NCI-H345 treated with DMSO at 0.1 percent for 48 hours (cell line): ENCODE measurements around the gene MEIS2.

Experiments
- DNase-seq: peaks from one replicate; lab custom pipeline; 2025; ENCODE audit not compliant: unreplicated experiment; lab: John Stamatoyannopoulos, UW

Gene MEIS2

GRCh38 chr15:37077623-37078351 lies 22.6 kb downstream of the MEIS2 start:
- DNase-seq, result no peak

- no peak for DNase-seq
Measured at GRCh38 chr15:37076543-37076942, 23.8 kb downstream of the MEIS2 start.

GRCh38 chr15:37075777-37076176 lies 24.6 kb downstream of the MEIS2 start:
- no peak for DNase-seq

DNA sequence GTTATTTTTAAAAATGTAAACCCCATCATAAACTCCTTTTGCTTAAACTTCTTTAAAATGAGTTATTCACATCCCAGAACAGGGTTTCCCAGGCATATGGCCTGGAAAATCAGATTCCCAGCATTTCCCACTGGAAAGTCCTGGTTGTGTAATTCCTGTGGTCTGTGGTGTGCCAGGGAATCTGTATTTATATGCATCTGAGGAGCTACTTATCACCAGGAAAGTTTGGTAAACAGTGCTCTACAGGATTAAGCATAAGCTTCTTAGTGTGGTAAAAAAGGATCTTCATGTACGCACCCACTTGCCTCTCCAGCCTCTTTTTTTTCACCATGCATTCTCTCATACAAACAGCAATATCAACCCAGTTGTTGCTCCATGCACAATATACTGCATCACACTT lies 28.2 kb downstream of the MEIS2 start:
- DNase-seq, result no peak

GRCh38 chr15:37071134-37071533 lies 29.2 kb downstream of the MEIS2 start:
- DNase-seq, result no peak

- no peak for DNase-seq
Measured at GRCh38 chr15:37070686-37071085, 29.7 kb downstream of the MEIS2 start.

DNA sequence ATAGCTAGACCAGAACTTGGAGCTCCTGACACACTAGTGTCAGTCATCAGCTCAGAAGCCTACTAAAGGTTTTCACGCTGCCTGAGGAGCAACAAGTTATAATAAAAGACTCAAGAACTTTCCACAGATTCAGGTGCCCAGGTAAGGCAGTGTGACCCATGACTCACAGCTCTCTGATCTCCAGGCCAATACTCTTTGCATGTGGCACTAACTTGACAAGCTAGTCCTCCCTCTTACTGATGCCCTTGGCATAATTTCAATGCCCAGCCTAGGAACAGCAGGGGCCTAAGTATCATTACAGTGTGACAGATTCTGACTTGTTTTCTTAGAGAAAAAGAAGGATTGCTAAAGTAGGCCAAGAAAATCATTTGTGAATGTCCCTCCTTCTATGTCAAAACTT lies 38.4 kb downstream of the MEIS2 start:
- no peak for DNase-seq

DNA sequence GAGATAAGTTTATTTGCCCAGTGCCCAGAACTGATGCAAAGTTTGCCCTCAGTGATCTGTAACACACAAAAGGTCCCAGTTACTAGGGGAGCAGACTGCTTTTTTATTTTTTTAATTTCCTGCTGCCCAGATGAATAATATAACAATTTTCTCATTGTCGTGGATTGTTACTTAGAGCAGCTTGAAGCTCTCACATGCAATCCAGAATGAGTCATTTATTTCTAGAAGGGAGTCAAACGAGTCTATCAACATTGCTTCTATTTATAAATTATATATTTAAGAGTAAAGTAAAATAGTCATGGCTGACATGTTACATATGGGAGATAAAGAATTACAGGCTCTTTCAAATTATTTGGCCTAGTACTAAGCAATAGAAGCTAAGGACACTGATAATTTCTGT lies 41.3 kb downstream of the MEIS2 start:
- no peak for DNase-seq

DNA sequence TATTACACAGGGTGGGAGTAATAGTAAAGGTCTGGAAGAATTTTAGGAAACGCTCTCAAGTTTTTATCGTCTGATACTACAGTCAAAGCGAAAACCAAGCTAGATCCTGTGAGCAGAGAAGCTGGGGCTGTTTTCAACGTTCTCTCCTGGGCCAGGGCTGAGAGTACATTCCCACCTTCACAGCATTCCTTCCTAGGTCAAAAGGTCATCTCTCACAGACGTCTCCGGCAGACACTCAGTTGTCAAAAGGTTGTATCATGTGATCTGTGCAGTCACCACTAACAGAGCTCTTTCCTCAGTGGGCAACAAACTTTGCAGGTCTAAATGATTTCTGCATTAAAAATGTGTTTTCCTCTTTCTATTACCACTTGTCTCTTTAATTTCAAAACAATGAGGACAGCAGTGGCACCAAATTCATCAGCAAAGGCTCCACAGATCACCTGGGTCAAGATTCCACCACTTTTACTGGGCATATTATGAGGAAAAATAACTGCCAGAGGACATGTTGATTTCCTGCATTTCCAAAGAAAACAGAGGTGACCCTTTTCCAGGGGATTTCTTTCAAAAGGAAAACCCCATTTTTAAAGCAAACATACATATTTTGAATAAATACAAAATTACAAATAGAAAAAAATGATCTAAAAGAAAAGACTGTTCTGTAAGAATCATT lies 41.9 kb downstream of the MEIS2 start:
- DNase-seq, result no peak

GRCh38 chr15:37057831-37058230 lies 42.5 kb downstream of the MEIS2 start:
- no peak for DNase-seq

GRCh38 chr15:37057256-37057655 lies 43.1 kb downstream of the MEIS2 start:
- DNase-seq, result no peak

GRCh38 chr15:37056177-37057121 lies 43.9 kb downstream of the MEIS2 start:
- peak; percentile 32 for DNase-seq

DNA sequence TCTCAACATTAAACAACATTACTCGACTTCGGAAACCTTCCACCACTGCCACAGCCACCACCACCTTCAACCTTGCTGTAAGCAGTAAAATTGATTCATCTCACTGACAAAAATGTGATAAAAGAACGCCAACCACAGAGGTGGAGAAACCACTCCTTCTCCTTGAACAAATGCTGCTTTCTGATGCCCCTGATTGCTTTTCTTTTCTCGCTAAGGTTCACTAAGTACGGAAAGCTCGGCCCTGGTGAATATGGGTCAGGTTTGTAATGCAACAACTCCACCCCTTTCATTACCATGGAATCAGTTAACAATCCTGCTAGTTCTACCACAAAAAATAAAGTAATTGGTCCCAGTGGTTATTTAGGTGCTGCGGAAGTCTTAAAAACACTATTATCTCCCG lies 44.9 kb downstream of the MEIS2 start:
- no peak for DNase-seq

DNA sequence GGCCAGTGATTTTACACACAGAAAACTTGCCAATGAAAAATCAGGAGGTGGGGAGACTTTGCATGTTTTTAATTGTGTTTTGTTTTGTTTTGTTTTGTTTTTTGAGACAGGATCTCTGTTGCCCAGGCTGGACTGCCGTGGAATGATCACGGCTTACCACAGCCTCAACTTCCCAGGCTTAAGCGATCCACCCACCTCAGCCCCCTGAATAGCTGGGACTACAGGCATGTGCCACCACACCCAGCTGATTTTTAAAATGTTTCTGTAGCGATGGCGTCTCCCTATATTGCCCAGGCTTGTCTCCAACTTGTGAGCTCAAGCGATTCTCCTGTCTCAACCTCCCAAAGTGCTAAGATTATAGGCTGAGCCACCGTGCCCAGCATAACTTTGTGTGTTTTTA lies 46.0 kb downstream of the MEIS2 start:
- DNase-seq, result no peak

DNA sequence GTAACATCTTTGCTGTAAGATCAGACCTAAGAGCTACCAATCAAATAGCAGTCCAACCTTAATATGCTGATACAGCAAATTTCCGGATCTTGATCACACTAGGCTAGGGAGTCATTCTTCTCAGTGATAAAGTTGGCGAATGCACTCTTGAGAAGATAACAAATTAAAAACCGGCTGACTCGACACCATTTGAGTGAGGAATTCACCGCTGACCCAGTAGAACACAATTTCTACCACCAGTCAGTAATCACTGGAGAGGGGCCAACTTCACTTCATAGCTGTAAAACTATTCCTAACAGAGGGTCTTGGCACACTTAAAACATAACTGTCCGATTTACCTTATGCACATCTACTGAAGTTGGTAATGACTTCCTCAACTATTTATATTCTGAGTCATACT lies 47.2 kb downstream of the MEIS2 start:
- DNase-seq, result no peak

DNA sequence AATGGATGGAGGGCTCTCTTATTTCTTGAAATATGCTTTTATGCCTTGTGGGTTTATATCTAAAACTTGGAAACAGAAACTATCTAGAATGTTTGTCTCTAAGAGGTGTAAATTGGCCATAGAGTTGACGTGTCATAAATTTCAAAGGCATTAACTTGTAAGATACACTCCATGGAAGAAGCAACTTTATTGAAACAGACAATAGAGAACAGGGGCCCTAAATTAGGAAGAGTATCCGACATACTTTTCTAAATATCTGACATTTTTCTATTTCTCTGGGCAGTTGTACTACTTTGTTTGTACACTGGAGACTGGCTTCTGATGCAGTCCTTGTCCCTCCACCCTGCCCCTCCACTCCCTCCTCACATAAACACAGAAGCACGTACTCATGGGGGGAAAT lies 50.0 kb downstream of the MEIS2 start:
- DNase-seq, result no peak

DNA sequence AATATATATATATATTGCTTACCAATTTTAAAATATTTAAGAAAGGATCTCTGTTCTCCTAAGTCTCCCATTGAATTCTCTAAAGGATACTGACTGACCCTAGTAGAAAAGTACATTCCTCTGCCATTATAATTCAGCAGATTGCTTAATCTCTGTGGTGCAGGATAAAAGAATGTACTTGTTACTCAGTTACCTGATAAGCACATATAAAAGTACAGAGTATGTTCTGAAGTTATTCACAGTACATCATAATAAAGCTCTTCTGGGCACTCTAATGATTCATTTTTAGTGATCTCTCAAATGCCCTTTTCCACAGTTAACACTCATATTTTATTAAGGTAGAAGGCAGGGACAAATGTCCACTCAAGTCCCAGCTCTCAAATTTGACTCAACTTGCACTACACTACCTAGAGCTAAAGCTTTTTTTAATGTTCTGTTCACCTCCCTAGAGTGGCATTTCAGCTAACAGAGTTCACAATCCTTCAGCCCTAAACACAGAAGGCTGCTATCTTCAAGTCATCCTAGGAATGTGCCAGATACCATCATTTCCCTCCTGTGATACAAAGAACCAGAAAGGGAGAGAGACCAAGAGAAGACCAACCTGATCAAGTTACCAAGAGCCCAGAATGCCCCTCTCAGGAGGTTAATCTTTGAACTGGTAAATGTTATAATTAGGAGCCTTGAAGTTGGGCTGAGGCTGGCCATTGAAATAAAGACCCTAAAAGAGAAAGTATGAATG lies 53.3 kb downstream of the MEIS2 start:
- DNase-seq, result no peak

GRCh38 chr15:37045859-37046740 lies 54.2 kb downstream of the MEIS2 start:
- peak; percentile 56 for DNase-seq

DNA sequence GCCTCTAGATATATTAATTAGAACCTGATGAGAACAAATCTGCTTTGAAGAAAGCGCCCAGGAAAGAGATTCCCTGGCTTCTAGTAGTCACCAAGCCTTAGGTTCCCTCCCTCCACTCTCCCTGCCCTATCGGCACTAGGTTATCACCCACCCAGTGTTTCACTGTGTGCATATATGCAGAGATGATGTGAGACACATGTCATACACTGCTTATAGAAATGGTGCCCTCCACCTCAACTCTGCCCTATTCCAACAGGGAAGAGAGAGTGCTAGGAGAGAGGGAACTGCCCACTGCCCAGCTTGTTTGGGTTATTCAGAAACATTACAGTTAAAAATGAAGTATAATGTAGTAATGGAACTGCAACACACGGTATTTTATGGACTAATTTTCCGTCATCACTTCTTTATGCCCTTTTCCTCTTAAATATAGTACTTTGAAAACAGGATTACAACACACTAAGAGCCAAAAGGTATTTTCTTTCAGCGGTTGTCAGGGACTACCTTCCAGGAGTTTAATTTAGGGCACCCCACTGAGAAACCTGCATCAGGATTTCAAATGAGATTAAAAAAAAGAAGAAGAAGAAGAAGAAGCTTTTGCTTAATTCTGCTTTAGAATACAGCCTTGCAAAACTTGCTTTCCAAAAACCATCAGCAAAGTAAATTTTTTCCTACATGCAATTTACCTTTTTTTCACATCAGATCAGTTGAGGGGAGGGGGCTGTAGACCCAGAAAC lies 55.3 kb downstream of the MEIS2 start:
- DNase-seq, result no peak
